Transverse colon (tissue), 4 donors: ENCODE results near the gene RAB38. TPM values are rescaled to one million over a fixed set of nuclear protein-coding genes. Genes with fewer than 3 reads are reported as not detected.

ENCODE experiments used
- DNase-seq: peaks from one replicate; pipeline ENCODE4 v3.0.0-alpha.2; 2019
- H3K27ac ChIP-seq, 4 donors: fragments of 200-600 bp; sonication (generic); 2 replicates each; pipeline ENCODE4 v1.5.1; 2016 to 2018; ENCODE audit warnings: inconsistent platforms in 4 of 4
- H3K27me3 ChIP-seq: fragments of 200-600 bp; sonication (generic); 2 replicates; pipeline ENCODE4 v1.5.1; 2017; ENCODE audit warnings: inconsistent platforms
- H3K36me3 ChIP-seq, 4 donors: fragments of 200-600 bp; sonication (generic); 2 replicates each; pipeline ENCODE4 v1.5.1; 2017 to 2019; ENCODE audit warnings: inconsistent platforms in 4 of 4
- H3K4me1 ChIP-seq, 4 donors: fragments of 200-600 bp; sonication (generic); 2 replicates each; pipeline ENCODE4 v1.5.1; 2017 to 2020; ENCODE audit warnings: inconsistent platforms in 4 of 4
- H3K4me3 ChIP-seq, 4 donors: fragments of 200-600 bp; sonication (generic); 1 replicate in 1 of 4; 2 replicates in 3 of 4; pipeline versions ENCODE4 v1.5.1 to v1.6.1; 2017 to 2019; ENCODE audit warnings: inconsistent platforms in 4 of 4
- H3K9me3 ChIP-seq, 2 donors: fragments of 200-600 bp; sonication (generic); 2 replicates each; pipeline ENCODE4 v1.5.1; 2017 to 2019; ENCODE audit warnings: inconsistent platforms in 2 of 2
- EP300 ChIP-seq: sonication (generic); formaldehyde crosslinking; IDR thresholded peaks from one replicate; pipeline ENCODE4 v1.6.1; 2017; ENCODE audit warnings: antibody characterized with exemption, low read depth
- POLR2A ChIP-seq: fragments of 450-650 bp; IDR thresholded peaks from one replicate; pipeline ENCODE4 v1.6.1; 2016; ENCODE audit warnings: antibody characterized with exemption, mild to moderate bottlenecking, moderate library complexity
- POLR2AphosphoS5 ChIP-seq, 3 donors: sonication (generic); formaldehyde crosslinking; IDR thresholded peaks; one replicate each; pipeline ENCODE4 v1.6.1; 2016; ENCODE audit warnings: antibody characterized with exemption in 3 of 3
- WGBS, 2 donors: methylation state at CpG; one replicate each; pipeline ENCODE4 v1.1.5; 2018; ENCODE audit warnings: low coverage in 1 of 2; 5-methylcytosine and 5-hydroxymethylcytosine counted together
- in situ Hi-C, 4 donors: fragments of 200-750 bp; cut with MboI; loops; one replicate each; pipeline versions ENCODE4 v1.15.0 to v1.15.1; 2017; ENCODE audit warnings: low sequenced_read_pairs in 3 of 4, low pct_ligation_motif_present in 1 of 4, low pct_unique_long_range_greater_than_20kb in 1 of 4
- intact Hi-C: fragments of 100-400 bp; cut with DNase I; formaldehyde crosslinking; loops from one replicate; pipeline ENCODE4 v1.15.1; 2023; ENCODE audit warnings: low total_unique reads
- total RNA-seq, 4 donors: library from RNA; depleted of rRNA; stranded (reverse); fragments of >200 nt; gene quantifications; one replicate each; pipeline ENCODE4 v1.1.0, GENCODE V29; 2016
- TF ChIP-seq, protein P1 (sequence below), 5 experiments: fragments of 200-600 bp in 3 of 5; fragments of 450-650 bp in 2 of 5; sonication (generic) in 3 of 5; IDR thresholded peaks; 1 replicate in 2 of 5; 2 replicates in 3 of 5; pipeline ENCODE4 v1.5.1; 2016 to 2017; ENCODE audit warnings: antibody characterized with exemption in 5 of 5, inconsistent platforms in 3 of 5, mild to moderate bottlenecking in 2 of 5, moderate library complexity in 1 of 5

RAB38 gene
- total RNA-seq, result 1 to 10 TPM in 2 of 4 donors, under 1 TPM in 1, not detected in 1; 0.80 to 3.7 (median 1.6) TPM

DNA sequence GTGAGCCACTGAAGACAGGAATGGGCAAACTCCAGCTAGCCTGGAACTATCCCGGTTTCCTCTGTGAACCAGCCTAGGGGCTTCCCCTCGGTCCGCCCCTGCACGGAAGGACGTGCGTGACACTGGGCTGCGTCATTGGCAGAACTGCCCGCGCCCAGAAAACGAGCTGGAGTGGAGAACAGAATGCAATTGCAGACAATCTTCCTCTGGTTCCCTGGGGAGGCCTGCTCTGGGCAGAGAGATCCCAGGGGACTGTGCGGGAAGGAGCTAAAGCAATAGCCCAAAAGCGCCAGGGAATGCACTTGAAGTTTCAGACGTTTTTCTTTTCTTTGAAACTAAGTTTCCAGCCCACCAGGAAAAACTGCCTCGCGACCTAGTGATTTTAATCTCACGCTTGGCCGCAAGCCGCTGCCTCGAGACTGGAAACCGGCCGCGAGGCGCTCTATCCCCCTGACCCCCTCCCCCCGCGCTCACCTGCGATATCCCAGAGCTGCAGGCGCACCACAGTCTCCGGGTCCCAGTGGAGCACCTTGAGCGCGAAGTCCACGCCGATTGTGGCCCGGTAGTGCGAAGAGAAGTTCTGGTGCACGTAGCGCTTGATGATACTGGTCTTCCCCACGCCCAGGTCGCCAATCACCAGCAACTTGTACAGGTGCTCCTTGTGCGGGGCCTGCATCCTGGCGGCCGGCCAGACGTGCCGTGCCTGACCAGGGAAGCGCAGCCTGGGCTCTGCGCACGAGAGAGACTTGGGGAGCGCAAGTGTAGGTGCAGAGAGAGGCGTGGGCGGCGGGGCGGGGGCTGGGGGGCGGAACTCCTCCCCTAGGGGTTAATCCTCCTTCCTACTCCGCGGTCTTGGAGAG lies at the start of gene RAB38:
RAB38 (minus strand) TSS at position 735 of the 860 bp plus-strand sequence; CDS start at position 676, 59 bp downstream.
- Histone ChIP-seq H3K27me3 (no peaks in the 10 kb centered on the region), H3K9me3 (no peaks in the 10 kb centered on the region), H3K4me3 (peak within 1 kb of the TSS; percentile 11 to 58 (median 36)), H3K27ac (peak within 1 kb of the TSS; percentile 17 to 73 (median 59)), H3K36me3 (no peaks in the 10 kb centered on the region), H3K4me1 (peaks cover 0 to 21% (median 9%) of the 10 kb centered on the region in 4 donors)
- peak; percentile 74 for DNase-seq
- in situ Hi-C loops, result no loop called here
- TF ChIP-seq, protein P1, sequence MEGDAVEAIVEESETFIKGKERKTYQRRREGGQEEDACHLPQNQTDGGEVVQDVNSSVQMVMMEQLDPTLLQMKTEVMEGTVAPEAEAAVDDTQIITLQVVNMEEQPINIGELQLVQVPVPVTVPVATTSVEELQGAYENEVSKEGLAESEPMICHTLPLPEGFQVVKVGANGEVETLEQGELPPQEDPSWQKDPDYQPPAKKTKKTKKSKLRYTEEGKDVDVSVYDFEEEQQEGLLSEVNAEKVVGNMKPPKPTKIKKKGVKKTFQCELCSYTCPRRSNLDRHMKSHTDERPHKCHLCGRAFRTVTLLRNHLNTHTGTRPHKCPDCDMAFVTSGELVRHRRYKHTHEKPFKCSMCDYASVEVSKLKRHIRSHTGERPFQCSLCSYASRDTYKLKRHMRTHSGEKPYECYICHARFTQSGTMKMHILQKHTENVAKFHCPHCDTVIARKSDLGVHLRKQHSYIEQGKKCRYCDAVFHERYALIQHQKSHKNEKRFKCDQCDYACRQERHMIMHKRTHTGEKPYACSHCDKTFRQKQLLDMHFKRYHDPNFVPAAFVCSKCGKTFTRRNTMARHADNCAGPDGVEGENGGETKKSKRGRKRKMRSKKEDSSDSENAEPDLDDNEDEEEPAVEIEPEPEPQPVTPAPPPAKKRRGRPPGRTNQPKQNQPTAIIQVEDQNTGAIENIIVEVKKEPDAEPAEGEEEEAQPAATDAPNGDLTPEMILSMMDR (IDR thresholded peaks at IDR 0.05), result no peak
- TF ChIP-seq POLR2A (no peak), EP300 (no peak), POLR2AphosphoS5 (IDR thresholded peaks at IDR 0.05) (peak; percentile 15 to 54 (median 36))
- 7 to 8% methylated on average over 7 to 45 of the region's 54 CpGs for WGBS, 2 donors
- intact Hi-C loops, result loop anchor here (1.0 kb wide), 1 partner anchor 11 kb away; no protein-coding TSS in a partner anchor

DNA sequence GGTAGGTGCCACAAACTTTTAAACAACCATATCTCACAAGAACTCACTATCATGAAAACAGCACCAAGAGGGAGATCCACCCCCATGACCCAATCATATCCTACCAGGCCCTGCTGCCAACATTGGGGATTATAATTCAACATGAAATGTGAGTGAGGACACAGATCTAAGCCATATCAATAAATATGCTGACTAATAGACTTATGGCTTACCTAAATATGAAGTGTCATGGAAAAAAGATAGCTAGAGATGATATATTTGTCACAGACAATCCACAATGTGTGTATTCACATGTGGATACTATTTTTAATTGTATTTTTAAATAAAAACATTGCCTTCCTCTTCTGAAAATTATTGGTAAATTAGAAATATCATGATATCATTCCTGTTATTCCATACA lies 38.2 kb upstream of the RAB38 start:
- no peaks in the 10 kb centered on the region for H3K36me3 ChIP-seq
- TF ChIP-seq EP300, result no peak
- TF ChIP-seq POLR2A, result no peak
- TF ChIP-seq, protein P1 (IDR thresholded peaks at IDR 0.05), result no peak
- no peak for TF ChIP-seq POLR2AphosphoS5 (IDR thresholded peaks at IDR 0.05)
- no peaks in the 10 kb centered on the region for H3K4me1 ChIP-seq
- no peak overlapping the region for H3K4me3 ChIP-seq
- H3K27ac ChIP-seq, result no peak overlapping the region
- H3K9me3 ChIP-seq, result no peaks in the 10 kb centered on the region
- DNase-seq, result no peak
- in situ Hi-C loops (no loop called here), intact Hi-C loops (no loop called here)
- H3K27me3 ChIP-seq, result no peaks in the 10 kb centered on the region

DNA sequence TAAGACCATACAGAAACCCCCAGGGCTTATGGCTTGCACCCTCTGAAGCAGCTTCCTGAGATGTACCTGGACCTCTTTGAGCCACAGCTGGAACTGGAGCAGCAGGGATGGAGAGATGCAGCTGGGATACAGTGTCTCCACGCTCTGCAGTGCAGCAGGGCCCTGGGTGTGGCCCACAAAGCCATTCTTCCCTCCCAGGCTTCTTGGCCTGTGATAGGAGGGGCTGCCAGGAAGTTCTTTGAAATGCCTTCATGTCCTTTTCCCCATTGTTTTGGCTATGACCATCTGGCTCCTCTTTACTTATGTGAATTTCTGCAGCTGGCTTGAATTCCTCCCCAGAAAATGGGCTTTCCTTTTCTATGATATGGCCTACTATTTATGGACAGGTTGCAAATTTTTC lies 37.1 kb upstream of the RAB38 start:
- H3K36me3 ChIP-seq, result no peaks in the 10 kb centered on the region
- H3K9me3 ChIP-seq, result no peaks in the 10 kb centered on the region
- in situ Hi-C loops, result no loop called here
- no peak overlapping the region for H3K4me3 ChIP-seq
- no peaks in the 10 kb centered on the region for H3K27me3 ChIP-seq
- WGBS, 2 donors, result 82% methylated on average over 1 of the region's 1 CpG; no CpG with 5 or more reads in 1 of the 2 donors
- no peaks in the 10 kb centered on the region for H3K4me1 ChIP-seq
- no peak for DNase-seq
- intact Hi-C loops, result no loop called here
- no peak for TF ChIP-seq POLR2A
- TF ChIP-seq, protein P1 (IDR thresholded peaks at IDR 0.05), result no peak
- H3K27ac ChIP-seq, result no peak overlapping the region

DNA sequence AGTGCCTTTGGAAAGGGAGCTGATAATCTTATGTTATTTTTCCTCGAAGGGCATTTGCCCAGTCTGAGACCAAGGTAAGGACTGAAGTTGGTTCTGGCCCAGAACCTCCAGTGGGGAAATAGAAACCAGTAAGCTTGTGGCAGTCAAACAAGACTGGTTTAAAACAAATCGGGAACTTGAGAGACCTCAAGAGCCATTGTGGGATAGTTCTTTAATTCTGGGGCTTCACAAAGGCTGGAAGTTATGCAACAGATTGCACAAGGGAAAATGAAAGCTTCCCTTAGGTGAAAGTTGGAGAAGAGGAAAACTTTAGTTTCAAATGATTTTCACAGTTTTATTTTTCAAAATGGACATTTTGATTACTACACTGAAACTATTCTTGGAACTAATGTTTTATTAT lies 33.5 kb upstream of the RAB38 start:
- TF ChIP-seq EP300 (no peak), POLR2AphosphoS5 (IDR thresholded peaks at IDR 0.05) (no peak), POLR2A (no peak)
- TF ChIP-seq, protein P1 (IDR thresholded peaks at IDR 0.05), result no peak
- DNase-seq, result no peak
- intact Hi-C loops, result no loop called here
- Histone ChIP-seq H3K9me3 (no peaks in the 10 kb centered on the region), H3K4me1 (peaks cover 0 to 2% (median 0%) of the 10 kb centered on the region in 4 donors), H3K27me3 (no peaks in the 10 kb centered on the region), H3K4me3 (no peak overlapping the region), H3K36me3 (no peaks in the 10 kb centered on the region), H3K27ac (no peak overlapping the region)
- in situ Hi-C loops, result no loop called here
- 80 to 88% methylated on average over 2 of the region's 2 CpGs for whole genome bisulfite sequencing, 2 donors
